ENCODE results near the gene SLC51B. TPM values are rescaled to one million over a fixed set of nuclear protein-coding genes. Genes with fewer than 3 reads are reported as not detected.

SLC51B gene
- total RNA-seq, 1 donor from 2014 or later: 3.2 TPM

GRCh38 chr15:65062061-65062460, 16.9 kb downstream of the SLC51B start:
- no peak for DNase-seq
- Histone ChIP-seq H3K36me3 (peaks cover 10% of the 10 kb centered on the region), H3K27ac (no peak overlapping the region), H3K4me1 (peaks cover 14% of the 10 kb centered on the region), H3K9me3 (no peaks in the 10 kb centered on the region), H3K4me3 (peak overlapping the region; percentile 7), H3K27me3 (ENCODE audit: low read depth) (peaks cover 11% of the 10 kb centered on the region)
- no peak for TF ChIP-seq CTCF (IDR thresholded peaks at IDR 0.05)
- ATAC-seq: no peak
- intact Hi-C loops (cut with DNase I): no loop called here

GRCh38 chr15:65062726-65063125, 17.5 kb downstream of the SLC51B start:
- DNase-seq: no peak
- TF ChIP-seq CTCF (IDR thresholded peaks at IDR 0.05): no peak
- ATAC-seq: no peak
- no peak overlapping the region for H3K27ac ChIP-seq
- no peak overlapping the region for H3K4me3 ChIP-seq
- H3K9me3 ChIP-seq: no peaks in the 10 kb centered on the region
- H3K27me3 ChIP-seq (ENCODE audit: low read depth): peaks cover 17% of the 10 kb centered on the region
- intact Hi-C loops (cut with DNase I): no loop called here
- peaks cover 10% of the 10 kb centered on the region for H3K36me3 ChIP-seq
- H3K4me1 ChIP-seq: peaks cover 14% of the 10 kb centered on the region

GRCh38 chr15:65066001-65066634, 20.9 kb downstream of the SLC51B start:
- ATAC-seq (no peak), DNase-seq (no peak)
- no peak for TF ChIP-seq CTCF (IDR thresholded peaks at IDR 0.05)
- H3K36me3 ChIP-seq: no peaks in the 10 kb centered on the region
- H3K27me3 ChIP-seq (ENCODE audit: low read depth): peaks cover 23% of the 10 kb centered on the region
- H3K27ac ChIP-seq: peak overlapping the region; percentile 85
- H3K9me3 ChIP-seq: no peaks in the 10 kb centered on the region
- H3K4me3 ChIP-seq: peak overlapping the region; percentile 52
- intact Hi-C loops (cut with DNase I): no loop called here
- peaks cover 30% of the 10 kb centered on the region for H3K4me1 ChIP-seq

GRCh38 chr15:65066635-65067316, 21.6 kb downstream of the SLC51B start:
- Histone ChIP-seq H3K9me3 (no peaks in the 10 kb centered on the region), H3K4me3 (peak overlapping the region; percentile 52), H3K36me3 (no peaks in the 10 kb centered on the region), H3K27ac (peak overlapping the region; percentile 85), H3K27me3 (ENCODE audit: low read depth) (peaks cover 23% of the 10 kb centered on the region), H3K4me1 (peaks cover 31% of the 10 kb centered on the region)
- DNase-seq: peak; percentile 39
- intact Hi-C loops (cut with DNase I): no loop called here
- ATAC-seq: peak in 1 of 2 donors; percentile 15
- TF ChIP-seq CTCF (IDR thresholded peaks at IDR 0.05): no peak

GRCh38 chr15:65067317-65067644, 22.1 kb downstream of the SLC51B start:
- H3K4me1 ChIP-seq: peaks cover 26% of the 10 kb centered on the region
- intact Hi-C loops (cut with DNase I): no loop called here
- DNase-seq (no peak), ATAC-seq (no peak)
- H3K27me3 ChIP-seq (ENCODE audit: low read depth): peaks cover 23% of the 10 kb centered on the region
- no peaks in the 10 kb centered on the region for H3K36me3 ChIP-seq
- TF ChIP-seq CTCF (IDR thresholded peaks at IDR 0.05): no peak
- H3K4me3 ChIP-seq: peak overlapping the region; percentile 52
- H3K9me3 ChIP-seq: no peaks in the 10 kb centered on the region
- peak overlapping the region; percentile 85 for H3K27ac ChIP-seq
